ENCODE results near the gene LDLRAD2.
"Not testable (repeated sequence)": the region's sequence is repeated elsewhere in the genome, so short reads cannot be mapped to it uniquely, and the experiment has no call there.

The LDLRAD2 gene

DNA sequence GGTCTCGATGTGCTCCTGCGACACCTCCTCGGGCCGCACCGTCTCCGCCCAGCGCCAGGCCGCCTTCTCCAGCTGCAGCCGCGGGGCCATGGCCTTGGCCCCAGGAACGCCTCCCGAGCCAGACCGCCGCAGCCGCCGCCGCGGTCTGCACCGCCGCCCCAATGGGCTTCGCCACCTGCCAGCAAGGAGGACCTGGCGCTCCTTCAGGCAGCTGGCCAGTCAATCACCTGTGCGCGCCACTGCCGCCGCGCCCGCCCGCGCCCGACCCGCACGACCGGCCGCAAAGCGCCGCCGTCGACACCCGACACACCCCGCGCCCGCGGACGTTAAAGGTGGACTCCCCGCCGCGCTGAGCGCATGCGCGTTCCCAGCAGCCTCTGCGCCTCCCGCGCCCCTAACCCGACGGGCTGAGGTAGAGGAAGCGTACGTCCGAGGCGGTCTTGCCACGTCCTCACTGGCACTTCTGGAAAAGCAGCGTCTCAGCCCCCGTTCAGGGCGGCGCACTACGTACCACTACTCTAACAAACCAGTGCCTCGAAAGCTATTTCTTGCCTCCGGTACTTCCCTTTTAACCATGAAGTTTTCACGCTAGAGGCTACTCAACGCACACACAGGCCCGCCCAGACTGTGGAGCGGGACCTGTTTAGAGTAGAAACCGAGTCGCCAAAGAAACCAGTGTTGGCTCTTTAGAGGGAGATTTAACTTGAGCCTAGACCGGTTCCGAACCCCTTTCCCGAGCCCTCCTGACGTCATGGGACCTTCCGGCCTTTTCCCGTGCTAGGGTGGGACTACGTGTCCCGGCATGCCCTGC, 29.0 kb upstream of the LDLRAD2 start, which contains the start of gene USP48:
Gene USP48 (minus strand): TSS at position 282 of the 811 bp plus-strand sequence. CDS start 192 bp downstream, at position 90.
- Histone ChIP-seq H3K36me3 (replicated peaks; ENCODE audit: insufficient read depth, low read length) (no peaks in the 10 kb centered on the region), H3K27me3 (replicated peaks; ENCODE audit: insufficient read depth, low read length) (no peaks in the 10 kb centered on the region)
- peak; percentile 98 for DNase-seq

GRCh38 chr1:21783679-21784603, 28.1 kb upstream of the LDLRAD2 start:
- Histone ChIP-seq H4K20me1 (ENCODE audit: insufficient read depth, low read length) (peaks cover 8% of the 10 kb centered on the region; the same call in 1 of the 2 replicates), H3K4me2 (ENCODE audit: low read depth, low read length) (peak overlapping the region; percentile 95), H3K9me3 (replicated peaks; ENCODE audit: insufficient read depth, low read length) (no peaks in the 10 kb centered on the region), H2AFZ (ENCODE audit: low read length) (peak overlapping the region; percentile 75), H3F3A (ENCODE audit: insufficient read depth, low read length) (peaks cover 24% of the 10 kb centered on the region), H3K9ac (ENCODE audit: low read length) (peak overlapping the region; percentile 100), H3K4me3 (ENCODE audit: low read length) (peak overlapping the region; percentile 89), H3K27ac (ENCODE audit: low read length) (peak overlapping the region; percentile 100), H3K79me2 (ENCODE audit: low read length) (peaks cover 39% of the 10 kb centered on the region), H3K27me3 (replicated peaks; ENCODE audit: insufficient read depth, low read length) (no peaks in the 10 kb centered on the region), H3K4me1 (ENCODE audit: low read length) (peaks cover 13% of the 10 kb centered on the region), H3K9me2 (replicated peaks; ENCODE audit: insufficient read depth, low read length) (no peaks in the 10 kb centered on the region), H3K36me3 (replicated peaks; ENCODE audit: insufficient read depth, low read length) (no peaks in the 10 kb centered on the region)
- DNase-seq: no peak
- no peak for TF ChIP-seq EZH2 (optimal IDR thresholded peaks at IDR 0.05; ENCODE audit: low read depth, low read length)
- TF ChIP-seq, protein P1, sequence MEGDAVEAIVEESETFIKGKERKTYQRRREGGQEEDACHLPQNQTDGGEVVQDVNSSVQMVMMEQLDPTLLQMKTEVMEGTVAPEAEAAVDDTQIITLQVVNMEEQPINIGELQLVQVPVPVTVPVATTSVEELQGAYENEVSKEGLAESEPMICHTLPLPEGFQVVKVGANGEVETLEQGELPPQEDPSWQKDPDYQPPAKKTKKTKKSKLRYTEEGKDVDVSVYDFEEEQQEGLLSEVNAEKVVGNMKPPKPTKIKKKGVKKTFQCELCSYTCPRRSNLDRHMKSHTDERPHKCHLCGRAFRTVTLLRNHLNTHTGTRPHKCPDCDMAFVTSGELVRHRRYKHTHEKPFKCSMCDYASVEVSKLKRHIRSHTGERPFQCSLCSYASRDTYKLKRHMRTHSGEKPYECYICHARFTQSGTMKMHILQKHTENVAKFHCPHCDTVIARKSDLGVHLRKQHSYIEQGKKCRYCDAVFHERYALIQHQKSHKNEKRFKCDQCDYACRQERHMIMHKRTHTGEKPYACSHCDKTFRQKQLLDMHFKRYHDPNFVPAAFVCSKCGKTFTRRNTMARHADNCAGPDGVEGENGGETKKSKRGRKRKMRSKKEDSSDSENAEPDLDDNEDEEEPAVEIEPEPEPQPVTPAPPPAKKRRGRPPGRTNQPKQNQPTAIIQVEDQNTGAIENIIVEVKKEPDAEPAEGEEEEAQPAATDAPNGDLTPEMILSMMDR (IDR thresholded peaks at IDR 0.05; ENCODE audit: low read length): no peak
- no peak for TF ChIP-seq EZH2phosphoT487 (IDR thresholded peaks at IDR 0.05; ENCODE audit: low read length)

More for the DNA sequence above, 29.0 kb upstream of the LDLRAD2 start, which contains the start of gene USP48:
- peak within 1 kb of the TSS; percentile 100 for H3K9ac ChIP-seq (ENCODE audit: low read length)
- H3F3A ChIP-seq (ENCODE audit: insufficient read depth, low read length): peaks cover 24% of the 10 kb centered on the region
- no peaks in the 10 kb centered on the region for H3K9me3 ChIP-seq (replicated peaks; ENCODE audit: insufficient read depth, low read length)
- peaks cover 13% of the 10 kb centered on the region for H3K4me1 ChIP-seq (ENCODE audit: low read length)
- H3K79me2 ChIP-seq (ENCODE audit: low read length): peaks cover 47% of the 10 kb centered on the region
- H4K20me1 ChIP-seq (ENCODE audit: insufficient read depth, low read length): peaks cover 11% of the 10 kb centered on the region; the same call in 1 of the 2 replicates
- H3K4me3 ChIP-seq (ENCODE audit: low read length): peak within 1 kb of the TSS; percentile 89
- H3K4me2 ChIP-seq (ENCODE audit: low read depth, low read length): peak within 1 kb of the TSS; percentile 95
- H2AFZ ChIP-seq (ENCODE audit: low read length): peak within 1 kb of the TSS; percentile 75
- TF ChIP-seq EZH2 (optimal IDR thresholded peaks at IDR 0.05; ENCODE audit: low read depth, low read length) (no peak), EZH2phosphoT487 (IDR thresholded peaks at IDR 0.05; ENCODE audit: low read length) (no peak)
- TF ChIP-seq, protein P1 (IDR thresholded peaks at IDR 0.05; ENCODE audit: low read length): no peak
- H3K27ac ChIP-seq (ENCODE audit: low read length): peak within 1 kb of the TSS; percentile 100
- H3K9me2 ChIP-seq (replicated peaks; ENCODE audit: insufficient read depth, low read length): no peaks in the 10 kb centered on the region

GRCh38 chr1:21785764-21786163, 26.3 kb upstream of the LDLRAD2 start:
- H3F3A ChIP-seq (ENCODE audit: insufficient read depth, low read length): peaks cover 21% of the 10 kb centered on the region
- not testable (repeated sequence) for H3K4me2 ChIP-seq (ENCODE audit: low read depth, low read length); H3K4me3 ChIP-seq (ENCODE audit: low read length); H3K36me3 ChIP-seq (replicated peaks; ENCODE audit: insufficient read depth, low read length); H3K4me1 ChIP-seq (ENCODE audit: low read length); H3K9ac ChIP-seq (ENCODE audit: low read length); H3K27me3 ChIP-seq (replicated peaks; ENCODE audit: insufficient read depth, low read length); H3K9me2 ChIP-seq (replicated peaks; ENCODE audit: insufficient read depth, low read length); H2AFZ ChIP-seq (ENCODE audit: low read length); DNase-seq; H3K27ac ChIP-seq (ENCODE audit: low read length); H3K9me3 ChIP-seq (replicated peaks; ENCODE audit: insufficient read depth, low read length); H4K20me1 ChIP-seq (ENCODE audit: insufficient read depth, low read length)
- peaks cover 20% of the 10 kb centered on the region for H3K79me2 ChIP-seq (ENCODE audit: low read length)

All from MM.1S (cell line).